Activated CD4-positive, alpha-beta T cell treated with anti-CD3 and anti-CD28 coated beads, Interleukin-2, amount 50 U/mL, for 1 hour (primary cell): ENCODE results near the gene INPP5A.
"Not testable (repeated sequence)": the region's sequence is repeated elsewhere in the genome, so short reads cannot be mapped to it uniquely, and the experiment has no call there.

Experiments
- DNase-seq: peaks from one replicate; pipeline ENCODE4 v3.0.0-alpha.2; 2020

INPP5A gene

DNA sequence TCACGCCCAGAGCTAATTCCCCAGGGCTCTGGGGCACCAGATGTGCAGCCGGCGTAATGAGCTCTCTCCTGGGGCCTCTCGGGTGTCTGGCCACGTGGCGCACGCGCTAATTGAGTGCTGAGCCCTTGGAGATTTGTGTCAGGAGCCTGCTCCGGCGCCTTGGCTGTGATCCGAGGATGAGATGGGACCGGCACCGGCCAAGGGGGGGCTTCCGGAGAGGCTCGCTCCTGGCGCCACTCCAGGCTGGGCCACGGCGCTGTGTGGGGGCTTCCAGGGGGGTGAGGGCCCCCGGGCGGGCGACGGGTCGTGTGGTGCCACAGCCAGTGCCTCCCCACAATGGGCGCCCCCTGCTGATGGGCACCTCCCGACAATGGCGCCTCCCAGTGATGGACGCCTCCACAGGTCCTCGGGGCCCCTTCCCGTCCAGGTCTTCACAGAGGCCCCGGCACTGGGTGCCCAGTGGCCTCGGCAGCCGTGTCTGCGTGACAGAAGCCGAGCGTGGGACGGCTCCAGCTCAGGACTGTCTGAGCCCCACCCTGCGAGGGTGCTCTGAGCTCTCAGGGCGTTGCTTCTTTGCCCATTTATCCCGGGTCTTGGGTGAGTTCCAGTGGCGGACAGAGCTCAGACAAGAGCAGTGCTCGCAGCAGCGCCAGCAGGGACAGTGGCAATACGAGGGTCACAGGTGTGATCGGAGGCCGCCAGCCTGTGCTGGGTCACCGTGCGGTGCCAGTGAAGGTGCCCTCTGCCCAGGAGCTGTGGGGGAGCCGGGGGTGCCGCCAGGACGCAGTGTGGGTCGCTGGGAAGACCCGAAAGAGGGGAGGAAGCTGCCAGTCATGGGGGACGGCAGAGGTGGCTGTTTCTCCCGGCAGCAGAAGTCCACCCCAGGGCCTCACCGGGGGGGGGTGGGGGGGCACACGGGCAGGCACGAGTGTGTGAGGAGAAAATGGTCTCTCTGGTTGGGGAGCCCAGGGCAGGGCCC, 256.6 kb downstream of the INPP5A start:
- no peak for DNase-seq

GRCh38 chr10:132796846-132797245, 259.3 kb downstream of the INPP5A start:
- DNase-seq = no peak

- not testable (repeated sequence) for DNase-seq
Observed at GRCh38 chr10:132797986-132798385, 260.4 kb downstream of the INPP5A start.

DNA sequence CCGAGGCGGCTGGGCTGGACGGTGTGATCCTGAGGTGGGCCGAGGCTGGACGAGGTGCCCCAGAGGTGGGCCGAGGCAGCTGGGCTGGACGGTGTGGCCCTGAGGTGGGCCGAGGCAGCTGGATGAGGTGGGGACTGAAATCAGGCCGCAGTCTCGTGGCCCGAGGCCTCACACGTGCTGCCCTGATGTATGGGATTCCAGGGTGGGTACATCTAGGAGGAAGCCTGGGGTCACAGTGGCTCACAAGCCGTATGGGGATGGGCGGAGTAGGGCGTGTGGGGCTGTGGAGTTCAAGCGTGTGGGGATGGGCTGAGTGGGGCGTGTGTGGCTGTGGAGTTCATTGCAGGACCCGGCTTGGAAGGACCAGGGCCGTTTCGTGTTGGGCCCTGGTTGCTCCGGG, 260.8 kb downstream of the INPP5A start:
- no peak for DNase-seq

- no peak for DNase-seq
Observed at GRCh38 chr10:132798876-132799275, 261.3 kb downstream of the INPP5A start.

- no peak for DNase-seq
Observed at GRCh38 chr10:132799865-132800264, 262.3 kb downstream of the INPP5A start.

- no peak for DNase-seq
Observed at GRCh38 chr10:132802048-132802447, 264.5 kb downstream of the INPP5A start.

- no peak for DNase-seq
Observed at GRCh38 chr10:132802694-132803320, 265.2 kb downstream of the INPP5A start.

GRCh38 chr10:132803416-132804210, 266.0 kb downstream of the INPP5A start:
- DNase-seq = no peak

DNA sequence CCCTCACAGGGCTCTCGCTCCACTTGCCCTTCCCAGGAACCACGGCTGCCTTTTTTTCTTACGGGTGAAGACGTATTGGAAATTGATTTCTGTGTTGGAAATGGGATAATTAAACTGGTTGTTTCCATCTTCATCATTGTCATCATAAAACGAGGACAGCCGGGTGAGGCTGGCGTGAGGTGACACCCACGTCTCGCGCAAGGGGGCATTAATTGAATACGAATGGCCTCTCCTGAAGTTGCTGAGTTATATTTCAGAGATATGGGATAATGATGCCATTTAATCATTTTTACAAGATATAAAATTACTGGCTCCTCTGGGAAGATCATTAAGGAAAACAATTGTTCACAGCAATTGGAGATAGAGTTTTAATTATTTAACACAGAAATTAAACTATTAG, 266.7 kb downstream of the INPP5A start:
- no peak for DNase-seq

- no peak for DNase-seq
Observed at GRCh38 chr10:132804785-132805426, 267.3 kb downstream of the INPP5A start.

- no peak for DNase-seq
Observed at GRCh38 chr10:132805599-132805998, 268.0 kb downstream of the INPP5A start.

GRCh38 chr10:132806110-132806509, 268.5 kb downstream of the INPP5A start:
- DNase-seq = no peak

DNA sequence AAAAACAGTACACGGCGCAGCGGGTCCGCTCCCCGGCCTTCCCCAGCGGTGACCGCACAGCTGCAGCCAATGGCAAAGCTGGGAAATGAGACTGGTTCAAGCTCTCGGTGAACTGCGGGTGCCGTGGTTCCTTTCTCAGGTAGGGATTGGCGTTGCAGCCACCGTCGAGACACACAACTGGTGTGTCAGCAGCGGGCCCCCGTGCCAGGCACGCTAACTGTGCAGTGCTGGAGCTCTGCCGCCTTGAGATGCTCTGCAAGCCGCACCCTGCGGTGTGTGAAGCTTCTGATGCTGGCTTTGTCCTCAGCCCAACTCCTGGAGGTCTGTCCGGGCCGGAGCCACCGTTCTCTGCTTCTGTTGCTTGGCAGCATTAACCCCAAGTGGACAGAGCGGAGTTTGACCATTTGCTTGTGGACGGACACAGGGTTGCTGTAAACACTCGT, 269.0 kb downstream of the INPP5A start:
- DNase-seq = no peak

GRCh38 chr10:132807621-132808049, 270.0 kb downstream of the INPP5A start:
- DNase-seq = no peak

- DNase-seq = no peak
Observed at GRCh38 chr10:132808383-132809231, 271.0 kb downstream of the INPP5A start.

DNA sequence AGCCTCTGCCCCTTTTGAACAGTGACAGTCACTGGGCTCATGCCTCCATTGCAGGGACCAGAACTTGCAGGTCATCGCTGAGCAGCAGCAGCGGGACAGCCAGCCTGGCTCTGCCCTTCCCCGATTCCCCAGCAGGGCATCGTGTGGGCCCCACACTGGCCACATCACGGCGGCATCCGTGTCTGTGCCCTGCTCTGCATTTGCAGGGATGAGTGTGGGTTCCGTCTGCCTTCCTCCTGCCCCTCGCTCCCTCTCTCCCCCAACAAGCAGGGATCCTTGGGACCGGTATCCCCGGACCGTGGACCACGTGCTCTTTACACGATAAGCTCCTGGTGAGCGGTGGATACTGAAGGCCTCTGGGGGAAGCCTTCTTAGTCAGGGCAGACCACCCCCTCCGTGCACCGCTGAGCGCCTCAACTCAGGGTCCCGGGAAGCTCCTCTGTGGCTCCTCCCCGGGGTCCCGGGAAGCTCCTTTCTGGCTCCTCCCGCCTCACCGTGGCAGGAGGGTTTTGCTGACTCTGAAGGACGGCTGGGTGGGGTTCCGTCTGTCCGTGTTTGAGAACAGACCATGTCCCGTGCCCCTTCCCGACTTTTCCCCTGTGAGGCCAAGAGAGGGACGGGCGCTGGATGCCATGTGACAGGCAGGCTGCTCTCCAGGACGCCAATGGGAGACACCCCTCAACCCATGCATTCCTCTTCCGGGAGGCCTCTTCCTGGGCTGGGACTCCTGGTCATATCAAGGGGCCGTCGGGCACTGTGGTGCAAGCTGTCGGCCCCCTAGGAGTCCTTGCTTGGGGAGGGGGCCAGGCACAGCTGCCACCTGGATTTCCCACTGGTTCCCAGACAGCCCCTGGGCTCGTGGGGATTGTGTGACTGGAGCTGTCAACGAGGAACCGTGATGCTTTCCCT, 271.9 kb downstream of the INPP5A start:
- no peak for DNase-seq

- no peak for DNase-seq
Observed at GRCh38 chr10:132810141-132810806, 272.7 kb downstream of the INPP5A start.

DNA sequence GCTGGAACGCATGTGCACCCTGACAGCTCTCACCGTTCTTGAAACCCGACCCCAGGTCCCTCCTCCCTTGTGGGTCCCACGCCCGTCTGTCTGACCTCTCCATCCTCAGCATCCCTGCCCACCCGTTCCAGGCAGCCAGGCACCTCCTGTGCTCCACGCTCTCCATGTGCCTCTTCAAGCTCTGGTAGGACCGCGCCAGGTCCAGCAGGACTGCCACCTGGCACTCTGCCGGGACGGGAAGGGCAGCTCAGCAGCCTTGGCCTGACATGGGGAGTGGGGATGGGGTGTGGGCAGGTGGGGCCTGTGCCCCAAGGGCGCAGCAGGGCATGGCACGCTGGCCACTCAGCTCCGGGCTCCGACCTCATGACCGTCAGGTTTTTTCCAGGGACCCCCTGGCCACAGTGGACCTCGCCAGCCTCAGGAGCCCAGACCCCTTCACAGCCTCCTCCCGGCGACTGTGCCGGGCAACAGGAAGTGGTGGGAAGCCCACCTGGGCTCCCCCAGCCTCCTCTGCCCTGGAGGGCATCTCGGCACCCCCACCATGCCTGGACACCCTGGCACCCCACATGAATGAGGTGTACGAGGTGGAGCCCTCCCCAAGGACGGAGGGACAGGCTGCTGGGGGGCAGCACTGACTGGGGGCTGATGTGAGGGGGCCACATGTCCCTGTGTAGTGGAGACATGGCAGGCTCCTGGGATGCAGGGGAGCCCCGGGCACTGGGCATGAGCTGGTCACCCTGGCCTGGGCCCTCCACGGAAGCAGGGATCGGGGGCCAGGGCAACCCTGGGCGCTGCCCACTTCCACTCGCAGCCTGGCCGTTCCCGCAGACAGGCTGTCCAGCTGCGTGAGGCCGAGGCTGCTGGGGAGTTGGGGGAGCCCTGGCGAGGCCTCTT, 273.5 kb downstream of the INPP5A start:
- DNase-seq = no peak
